K562 treated with DMSO at 1 percent for 12 hours (cell line): ENCODE data around the gene ZFP14. TPM values are rescaled to one million over a fixed set of nuclear protein-coding genes. Genes with fewer than 3 reads are reported as not detected.

ENCODE experiments used
- total RNA-seq: library from RNA; unstranded; fragments of 300-600 nt; gene quantifications from 2 replicates; pipeline ENCODE4 v1.2.3, GENCODE V29; 2022; ENCODE audit not compliant: insufficient read depth

The ZFP14 gene
- 0.39 and 0.63 TPM in 2 replicates for total RNA-seq

DNA sequence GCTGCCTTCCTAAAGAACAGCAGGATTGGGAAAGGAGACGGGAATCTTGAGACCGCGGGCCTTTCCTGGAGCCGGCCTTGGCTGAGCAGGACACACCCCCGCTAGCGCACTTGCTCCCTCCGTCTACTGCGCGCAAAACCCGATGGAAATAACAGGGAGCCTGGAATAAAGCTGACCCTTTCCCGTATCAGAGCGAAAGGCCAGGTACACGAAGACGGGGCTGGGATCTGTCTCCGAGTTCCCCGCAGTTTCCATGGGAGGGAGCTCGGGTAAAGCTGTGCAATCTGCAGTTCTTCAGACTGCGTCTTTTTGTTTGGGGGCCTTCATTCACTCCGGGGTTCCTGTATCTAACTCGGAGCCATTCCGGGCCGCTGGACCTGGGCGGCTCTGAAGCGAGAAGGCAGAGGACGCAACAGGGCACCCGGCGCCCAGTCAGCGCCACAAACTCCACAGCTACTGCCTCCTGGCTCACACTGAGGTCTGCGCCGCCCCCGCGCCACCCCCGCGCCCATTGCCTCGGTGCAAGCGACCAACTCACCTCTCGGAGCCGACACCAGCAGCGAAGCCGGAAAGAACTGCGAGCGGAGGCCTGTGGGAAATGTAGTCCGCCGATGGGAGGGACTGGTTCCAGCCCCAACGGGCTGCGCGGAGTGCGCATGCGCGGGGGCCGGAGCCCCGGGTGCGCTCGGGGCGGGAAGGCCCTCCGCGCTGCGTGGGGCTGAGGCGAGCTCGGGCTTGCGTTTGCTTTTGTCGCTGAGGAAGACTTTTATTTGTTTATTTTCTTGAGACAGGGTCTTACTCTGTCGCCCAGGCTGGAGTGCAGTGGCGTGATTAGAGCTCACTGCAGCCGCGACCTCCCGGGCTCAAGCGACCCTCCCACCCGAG, at the start of gene ZFP14:
ZFP14 (minus strand) TSS at position 577 of the 885 bp plus-strand sequence. CDS start 11,309 bp downstream, outside the sequence.

DNA sequence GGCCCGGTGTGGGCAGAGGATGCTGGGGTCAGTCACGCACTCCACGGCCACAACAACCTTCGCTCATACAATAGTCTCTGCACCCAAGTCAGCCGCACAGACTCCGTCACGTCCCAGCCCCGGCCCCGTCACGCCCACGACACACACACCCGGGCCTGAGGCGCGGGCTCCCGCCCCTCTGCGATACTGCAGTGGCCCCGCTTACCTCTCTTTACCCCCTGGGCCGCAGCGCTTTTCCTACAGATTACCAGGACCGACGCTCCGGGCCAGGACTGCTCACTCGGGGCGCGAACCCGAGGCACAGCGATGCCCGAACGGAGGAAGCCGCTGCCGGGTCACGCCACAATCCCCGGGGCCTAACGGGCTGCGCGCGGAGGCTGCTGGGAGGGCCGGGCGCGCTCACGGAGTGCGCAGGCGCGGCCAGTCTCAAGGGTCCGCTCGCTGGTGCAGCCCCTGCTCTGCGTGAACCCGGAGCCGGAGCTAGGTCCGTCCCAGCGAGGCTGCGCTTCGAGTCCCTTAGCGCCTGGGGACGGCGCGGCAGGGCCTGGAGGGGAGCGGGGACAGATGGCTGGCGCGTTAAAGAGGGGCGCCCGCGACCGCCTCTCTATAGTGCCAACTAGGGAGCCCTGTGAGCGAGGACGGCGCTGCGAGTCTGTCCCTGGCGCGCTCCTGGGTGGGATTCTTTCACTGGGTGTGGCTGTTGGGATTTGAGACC, 39.4 kb upstream of the ZFP14 start, which contains the start of gene ZFP82:
ZFP82 (minus strand) TSS at position 358 of the 715 bp plus-strand sequence. CDS start 8,855 bp downstream, outside the sequence.

Other genes starting within 250 kb of the ZFP14 start
- gene CAPNS1, start 239.1 kb downstream of the ZFP14 start, total RNA-seq, result 204 and 224 TPM in 2 replicates
- gene COX7A1, start 226.8 kb downstream of the ZFP14 start, total RNA-seq, result not detected in 2 replicates
- 0.75 and 1.5 TPM in 2 replicates for gene ZNF565, start 164.5 kb downstream of the ZFP14 start, total RNA-seq
- 18.4 and 48.5 TPM in 2 replicates for gene ZNF146, start 164.1 kb downstream of the ZFP14 start, total RNA-seq
- 0.94 and 2.1 TPM in 2 replicates for gene ZFP82, start 39.4 kb upstream of the ZFP14 start, total RNA-seq
- 2.0 and 4.7 TPM in 2 replicates for gene ZNF566, start 110.4 kb upstream of the ZFP14 start, total RNA-seq
- 1.0 and 4.3 TPM in 2 replicates for gene ZNF260, start 149.1 kb upstream of the ZFP14 start, total RNA-seq
- 0.76 and 3.0 TPM in 2 replicates for gene ZNF529, start 194.1 kb upstream of the ZFP14 start, total RNA-seq
- 0.23 TPM in 1 of 2 replicates, not detected in the other for gene ZNF382, start 226.1 kb upstream of the ZFP14 start, total RNA-seq